Stimulated activated CD4-positive, alpha-beta T cell treated with anti-CD3 and anti-CD28 coated beads, Interleukin-15, amount 100 ng/mL, for 1 hour (primary cell): ENCODE data around the gene ABHD16B.
A peak's percentile ranks its signal among the peaks of the same experiment; 100 is the strongest.
"Not testable (repeated sequence)": the region's sequence is repeated elsewhere in the genome, so short reads cannot be mapped to it uniquely, and the experiment has no call there.

Experiments used
- DNase-seq, 2 donors: peaks; one replicate each; pipeline ENCODE4 v3.0.0-alpha.2; 2020; ENCODE audit warnings: low read depth in 1 of 2, low spot score in 1 of 2

Gene ABHD16B

DNA sequence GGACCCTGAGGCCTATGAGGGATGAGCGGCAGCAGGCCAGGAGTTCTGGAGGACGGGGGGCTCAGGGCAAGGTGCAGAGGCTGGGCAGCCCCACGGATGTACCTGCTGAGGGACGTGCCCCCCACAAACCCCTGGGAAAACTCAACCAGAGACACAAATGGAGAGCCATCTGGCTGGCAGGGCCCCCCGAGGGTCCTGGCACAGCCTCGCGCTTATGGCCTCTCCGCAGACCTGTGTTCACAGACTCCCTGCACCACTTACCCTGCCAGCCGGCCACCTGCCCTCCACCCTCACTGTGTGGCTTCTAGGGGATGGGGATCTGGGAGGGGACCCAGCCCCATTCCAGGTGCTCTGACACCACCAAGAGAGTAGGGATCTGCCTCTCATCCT, 26.8 kb upstream of the ABHD16B start:
- no peak for DNase-seq

DNA sequence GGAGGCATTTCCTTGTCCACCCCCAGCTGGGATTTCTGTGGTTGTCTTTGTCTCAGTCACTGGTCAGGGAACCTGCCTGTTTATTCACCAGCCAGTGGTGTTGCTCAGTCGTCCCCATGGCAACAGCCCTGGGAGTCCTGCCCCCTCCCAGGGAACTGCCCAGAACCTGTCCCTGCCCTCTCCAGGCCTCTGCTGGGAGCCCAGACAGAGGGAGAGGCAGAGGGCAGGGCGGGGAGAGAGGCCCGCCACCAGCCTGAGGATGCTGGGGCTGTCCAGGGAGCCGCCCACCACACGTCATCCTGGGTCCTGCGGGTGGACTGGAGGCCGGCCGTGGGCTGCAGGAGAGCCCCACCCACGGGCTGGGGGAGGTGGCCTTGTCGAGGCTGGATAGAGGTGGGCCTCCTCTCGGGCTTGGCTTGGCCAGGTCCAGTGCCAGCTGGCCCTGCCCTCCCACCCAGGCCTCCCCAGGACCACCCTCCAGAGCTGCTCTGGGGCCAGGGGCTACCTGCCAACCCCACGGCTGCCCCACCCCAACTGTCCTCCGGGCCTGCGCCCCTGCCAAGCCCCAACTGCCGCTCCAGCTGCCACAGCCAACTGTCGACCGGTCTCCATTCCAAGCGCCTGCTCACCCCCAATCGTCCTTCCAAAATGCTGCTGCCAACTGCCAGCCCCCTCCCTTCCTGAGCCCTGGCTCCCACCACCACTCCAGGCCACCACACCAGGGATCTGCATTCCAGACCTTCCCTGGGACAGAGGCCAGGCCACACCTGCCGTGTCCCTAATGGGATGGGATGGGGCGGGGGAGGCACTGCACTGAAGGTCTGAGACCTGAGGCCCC, 26.1 kb upstream of the ABHD16B start:
- DNase-seq: no peak

DNA sequence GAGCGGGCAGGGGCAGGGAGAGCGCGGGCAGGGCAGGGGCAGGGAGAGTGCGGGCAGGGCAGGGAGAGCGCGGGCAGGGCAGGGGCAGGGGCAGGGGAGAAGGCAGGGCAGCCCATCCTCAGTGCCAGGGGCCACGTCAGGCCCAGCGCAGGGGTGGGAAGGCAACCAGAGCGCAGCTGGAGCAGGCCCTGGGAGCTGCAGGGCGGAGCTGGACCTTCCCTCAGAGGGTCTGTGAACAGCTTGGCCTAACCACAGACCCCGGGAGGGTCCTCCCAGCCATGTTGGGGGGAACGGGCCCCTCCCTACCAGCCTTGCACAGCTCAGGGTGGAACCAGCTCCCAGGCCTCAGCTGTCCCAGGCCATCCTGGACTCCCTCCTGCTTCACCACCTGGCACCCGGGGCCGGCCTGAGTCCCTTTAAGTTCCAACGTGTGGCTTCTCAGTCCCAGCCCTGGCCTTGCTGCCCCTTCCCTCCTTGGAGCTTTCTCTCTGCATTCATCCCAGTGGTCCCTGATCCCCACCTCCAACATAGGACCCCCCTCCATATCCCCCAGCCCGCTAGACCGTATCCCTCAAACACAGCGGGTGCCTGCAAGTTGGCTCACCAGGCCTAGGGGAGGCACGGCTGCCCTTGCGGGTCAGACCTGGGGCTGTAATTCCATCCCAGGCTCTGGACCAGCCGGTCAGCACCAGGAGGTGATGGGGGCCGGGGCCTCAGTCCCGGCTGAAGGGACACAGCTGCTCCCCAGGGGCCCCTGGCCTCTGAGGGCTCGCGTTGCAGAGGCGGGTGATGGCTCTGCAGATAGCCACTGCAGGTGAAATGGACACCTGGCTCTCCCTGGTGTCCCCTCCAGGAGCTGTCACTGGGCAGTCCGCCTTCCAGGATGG, 24.6 kb upstream of the ABHD16B start:
- no peak for DNase-seq

DNA sequence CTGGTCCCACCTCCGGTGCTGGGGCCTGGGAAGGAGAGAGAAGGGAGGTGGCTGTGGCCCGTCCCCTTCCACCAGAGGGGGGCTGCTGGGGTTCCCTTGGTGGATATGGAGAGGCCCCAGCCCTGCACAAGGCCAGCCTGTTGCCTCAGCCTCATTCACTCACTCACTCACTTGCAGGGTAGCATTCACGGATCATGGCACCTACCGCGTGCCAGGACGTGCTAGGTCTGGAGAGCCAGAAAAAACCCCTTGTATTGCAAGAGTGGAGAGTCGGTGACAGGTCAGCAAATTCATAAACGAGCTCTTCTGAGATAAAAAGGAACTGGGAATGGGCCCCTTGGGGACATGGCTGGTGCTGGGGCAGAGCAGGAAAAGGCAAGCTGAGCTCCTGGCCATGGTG, 23.8 kb upstream of the ABHD16B start:
- no peak for DNase-seq

DNA sequence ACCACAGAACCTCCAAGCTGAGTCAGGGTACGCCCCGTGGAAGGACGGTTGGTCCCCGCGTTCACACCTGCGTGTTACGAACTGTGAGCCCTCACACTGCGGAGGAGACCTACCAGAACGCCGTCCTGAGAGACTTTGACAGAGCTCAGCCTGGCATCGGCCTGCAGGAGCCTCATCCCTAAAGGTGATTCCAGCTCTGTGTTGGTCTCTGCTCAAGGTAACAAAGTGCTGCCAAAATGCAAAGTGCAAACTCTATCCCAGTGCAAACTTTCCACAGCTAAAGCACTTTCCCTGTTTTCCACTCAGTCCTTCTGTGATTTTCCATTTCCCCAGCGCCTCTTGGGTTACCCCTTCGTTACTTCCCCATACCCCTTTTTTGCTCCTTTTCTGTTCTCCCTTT, 21.7 kb upstream of the ABHD16B start:
- DNase-seq: no peak

DNA sequence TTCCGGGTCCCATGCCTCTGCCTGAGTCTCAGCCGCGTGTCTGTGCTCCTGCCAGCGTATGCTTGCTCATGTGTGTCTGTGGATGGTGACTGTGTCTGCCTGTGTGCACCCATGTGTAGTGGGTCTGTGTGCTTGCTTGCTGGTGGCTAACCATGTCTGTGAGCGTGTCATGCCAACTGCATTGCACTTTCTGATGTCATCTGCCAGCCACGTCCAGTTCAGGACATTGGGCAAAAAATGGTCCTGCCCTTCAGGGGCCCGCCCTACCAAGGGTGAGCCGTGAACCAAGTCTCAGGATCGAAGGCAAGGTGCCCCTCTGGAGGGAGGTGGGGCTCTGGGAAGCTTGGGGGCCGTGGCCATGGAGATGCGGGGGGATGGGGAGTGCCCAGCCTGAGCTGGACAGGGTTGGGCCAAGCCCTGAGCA, 20.9 kb upstream of the ABHD16B start:
- no peak for DNase-seq

DNA sequence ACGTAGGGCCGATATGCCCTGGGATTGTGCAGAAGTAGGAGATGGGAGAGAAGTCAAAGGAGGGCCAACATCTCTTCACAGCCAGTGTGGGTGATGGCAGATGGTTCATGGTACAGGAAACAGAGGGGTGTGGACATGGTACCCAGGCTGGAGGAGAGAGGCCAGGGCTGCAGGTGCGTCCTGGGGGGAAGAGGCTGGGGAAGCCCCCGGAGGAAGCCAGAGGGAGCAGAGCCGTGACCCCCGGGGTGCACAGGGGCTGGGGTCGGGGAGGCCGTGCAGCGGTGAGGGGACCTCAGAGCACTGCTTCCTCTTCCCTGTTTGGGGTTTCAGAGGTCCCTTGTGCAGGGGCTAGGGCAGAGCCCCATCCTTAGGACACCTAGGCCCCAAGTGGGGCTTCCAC, 19.0 kb upstream of the ABHD16B start:
- no peak for DNase-seq

DNA sequence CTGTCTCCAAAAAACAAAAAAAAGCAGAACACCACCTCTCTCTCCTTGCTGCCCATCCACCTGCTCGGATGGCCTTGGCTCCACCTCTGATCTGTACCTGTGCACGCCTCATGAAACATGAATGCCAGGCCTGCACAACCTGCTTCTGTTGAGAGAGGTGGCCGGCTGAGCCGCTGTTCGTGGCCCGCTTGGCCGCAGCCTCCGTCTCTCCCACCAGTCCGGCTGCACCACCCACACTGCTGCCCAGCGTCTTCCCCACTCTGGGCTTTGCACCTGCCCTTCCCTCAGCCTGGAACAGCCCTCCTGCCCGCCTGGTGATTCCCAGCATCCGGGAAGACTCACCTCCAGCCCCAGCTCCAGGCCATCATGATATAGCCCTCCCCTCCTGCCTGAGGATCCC, 18.1 kb upstream of the ABHD16B start:
- no peak for DNase-seq

DNA sequence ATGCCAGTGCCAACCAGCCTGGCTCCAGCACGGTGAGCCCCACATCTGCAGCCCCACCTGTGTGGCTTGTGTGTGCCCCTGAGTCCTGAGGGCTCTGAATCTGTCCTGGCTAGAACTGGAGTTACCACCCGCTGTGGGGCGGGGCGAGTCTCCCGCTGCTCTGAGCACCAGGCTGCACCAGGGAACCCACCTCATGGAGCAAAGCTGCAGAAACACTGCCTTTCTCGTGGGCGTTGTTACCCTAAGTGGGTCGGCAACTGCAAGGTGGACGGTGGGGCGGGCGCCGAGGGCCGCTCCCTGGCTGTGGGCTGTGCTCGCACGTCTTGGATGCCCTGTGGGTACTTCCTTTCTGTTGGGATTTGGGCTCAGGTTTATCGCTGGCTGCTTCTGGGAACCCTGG, 17.5 kb upstream of the ABHD16B start:
- no peak for DNase-seq

DNA sequence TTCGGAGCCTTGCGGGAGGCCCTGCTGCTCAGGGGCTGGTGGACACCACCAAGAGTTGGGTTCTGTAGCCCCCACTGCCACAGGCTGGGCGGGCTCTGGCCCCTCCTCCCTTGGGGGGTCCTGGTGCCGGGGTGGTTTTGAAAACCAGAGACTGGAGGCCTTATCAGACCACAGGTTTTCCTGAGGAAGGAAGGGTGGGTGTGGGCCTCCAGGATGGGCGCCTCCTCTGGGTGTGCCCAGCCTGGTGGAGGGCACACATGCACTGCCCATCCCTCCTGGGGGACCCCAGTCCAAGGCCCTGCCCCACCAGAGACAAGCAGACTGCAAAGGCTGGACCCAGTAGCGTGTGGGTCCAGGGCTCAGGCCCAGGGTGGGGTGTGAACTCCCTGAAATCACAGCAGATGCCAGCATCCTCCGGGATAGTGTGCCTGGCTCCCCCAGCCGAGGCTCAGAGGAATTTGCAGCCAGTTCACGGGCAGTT, 16.7 kb upstream of the ABHD16B start:
- no peak for DNase-seq

DNA sequence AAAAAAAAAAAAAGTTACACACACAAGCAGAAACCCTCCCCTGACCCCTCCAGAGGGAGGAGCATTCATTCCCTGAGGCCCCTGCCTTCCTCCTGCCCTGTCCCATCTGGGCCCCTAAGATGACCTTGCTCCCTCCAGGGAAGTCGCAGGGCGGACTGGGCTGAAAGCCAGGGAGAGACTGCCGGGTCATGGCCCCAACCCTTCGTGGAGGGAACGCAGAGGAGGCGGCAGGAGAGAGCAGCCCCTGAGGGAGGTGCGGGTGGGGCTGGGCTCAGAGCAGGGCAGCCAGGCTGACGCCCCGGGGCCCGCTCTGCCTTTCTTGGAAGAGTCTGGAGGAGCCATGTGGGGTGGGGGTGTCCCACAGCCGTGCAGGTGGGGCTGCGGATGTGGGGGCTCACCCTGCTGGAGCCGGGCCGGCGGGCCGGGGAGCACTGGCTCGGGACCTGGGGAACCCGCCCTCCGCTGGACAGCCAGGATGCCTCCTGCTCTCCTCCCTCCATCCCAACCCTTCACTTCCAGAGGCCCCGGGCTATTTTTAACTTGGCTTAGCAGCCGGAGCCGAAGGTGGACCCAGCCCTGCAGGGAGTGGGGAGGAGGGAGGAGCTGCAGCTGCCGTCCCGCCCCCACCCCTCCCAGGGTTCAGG, 15.0 kb upstream of the ABHD16B start:
- no peak for DNase-seq

DNA sequence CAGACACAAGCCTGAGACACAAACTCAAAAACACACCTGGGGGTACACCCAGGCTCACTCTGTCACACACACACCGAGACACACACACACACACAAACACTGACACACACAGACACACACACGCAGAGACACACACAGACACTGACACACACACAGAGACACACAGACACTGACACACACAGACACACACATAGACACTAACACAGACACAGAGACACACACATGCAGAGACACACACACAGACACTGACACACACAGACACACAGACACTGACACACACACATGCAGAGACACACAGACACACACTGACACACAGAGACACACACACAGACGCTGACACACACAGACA, 14.4 kb upstream of the ABHD16B start:
- DNase-seq: no peak

DNA sequence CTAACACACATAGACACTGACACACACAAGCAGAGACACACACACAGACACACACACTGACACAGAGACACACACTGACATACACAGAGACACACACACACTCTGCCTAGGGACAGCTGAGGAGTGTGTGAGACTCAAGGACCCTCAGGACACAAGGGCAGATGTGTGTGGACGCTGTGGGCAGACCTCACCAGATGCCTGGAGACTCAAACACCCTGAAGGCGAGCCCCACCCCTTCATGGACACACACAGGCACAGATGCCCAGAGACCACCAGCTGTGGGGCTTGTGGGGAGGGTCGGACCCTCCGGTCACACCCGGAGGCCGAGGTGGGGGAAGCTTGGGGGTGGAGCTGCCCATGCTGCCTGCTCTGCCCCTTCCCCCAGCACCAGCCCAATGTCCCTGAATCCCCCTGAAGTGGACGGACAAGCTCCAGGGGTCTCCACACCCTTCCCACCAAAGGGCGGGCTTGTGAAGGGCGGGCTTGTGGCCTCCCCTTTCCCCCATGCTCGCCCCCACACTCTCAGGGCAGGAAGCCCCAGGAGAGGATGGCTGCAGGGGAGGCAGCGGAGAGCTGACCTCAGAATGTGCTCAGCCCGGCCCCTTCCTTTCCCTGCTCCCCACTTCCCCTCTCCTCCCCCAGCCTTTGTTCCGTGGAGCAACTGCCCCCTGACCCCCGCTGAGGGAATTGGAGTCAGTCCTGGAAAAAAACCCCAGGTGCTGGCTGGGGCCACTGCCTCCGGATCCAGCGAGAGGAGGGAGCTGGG, 13.9 kb upstream of the ABHD16B start:
- no peak for DNase-seq

DNA sequence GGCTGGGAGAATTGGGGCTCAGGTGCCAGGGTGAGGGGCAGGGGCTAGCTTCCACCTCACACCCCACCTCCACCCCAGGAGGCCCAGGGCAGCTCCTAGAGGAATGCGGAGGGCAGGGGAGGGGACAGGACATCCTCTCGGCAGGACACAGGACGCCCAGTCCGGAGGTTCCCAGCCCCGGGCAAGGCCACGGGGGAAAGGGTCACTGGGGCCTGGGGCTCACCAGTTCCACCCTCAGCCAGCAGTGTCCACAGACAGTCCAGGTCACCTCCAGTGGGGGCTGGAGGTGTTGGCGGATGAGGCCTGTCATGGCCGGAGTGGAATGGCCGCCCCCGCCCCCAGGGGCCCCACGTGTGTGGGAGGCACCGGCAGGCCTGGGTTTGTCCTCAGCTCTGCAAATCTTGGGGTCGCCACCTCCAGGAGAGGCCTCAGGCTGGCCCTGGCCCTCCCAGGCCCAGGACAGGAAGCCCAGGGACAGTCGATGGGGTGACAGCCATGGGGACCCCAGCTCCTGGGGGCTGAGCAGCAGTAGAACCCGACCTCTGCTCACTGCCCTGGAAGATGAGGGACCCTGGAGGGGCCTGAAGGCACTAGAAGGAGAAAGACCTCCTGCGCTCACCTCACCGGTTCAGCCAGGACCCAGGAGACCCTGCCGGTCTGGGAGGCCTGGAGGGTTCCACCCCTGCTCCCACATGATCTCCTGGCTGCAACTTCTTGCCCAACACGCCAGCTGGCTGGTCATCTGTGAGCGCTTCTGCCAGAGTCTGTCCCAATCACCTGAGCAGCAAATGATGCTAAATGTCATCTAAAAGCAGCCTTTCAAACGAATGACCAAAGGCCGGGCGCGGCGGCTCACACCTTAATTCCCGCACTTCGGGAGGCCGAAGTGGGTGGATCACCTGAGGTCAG, 13.0 kb upstream of the ABHD16B start:
- no peak for DNase-seq

DNA sequence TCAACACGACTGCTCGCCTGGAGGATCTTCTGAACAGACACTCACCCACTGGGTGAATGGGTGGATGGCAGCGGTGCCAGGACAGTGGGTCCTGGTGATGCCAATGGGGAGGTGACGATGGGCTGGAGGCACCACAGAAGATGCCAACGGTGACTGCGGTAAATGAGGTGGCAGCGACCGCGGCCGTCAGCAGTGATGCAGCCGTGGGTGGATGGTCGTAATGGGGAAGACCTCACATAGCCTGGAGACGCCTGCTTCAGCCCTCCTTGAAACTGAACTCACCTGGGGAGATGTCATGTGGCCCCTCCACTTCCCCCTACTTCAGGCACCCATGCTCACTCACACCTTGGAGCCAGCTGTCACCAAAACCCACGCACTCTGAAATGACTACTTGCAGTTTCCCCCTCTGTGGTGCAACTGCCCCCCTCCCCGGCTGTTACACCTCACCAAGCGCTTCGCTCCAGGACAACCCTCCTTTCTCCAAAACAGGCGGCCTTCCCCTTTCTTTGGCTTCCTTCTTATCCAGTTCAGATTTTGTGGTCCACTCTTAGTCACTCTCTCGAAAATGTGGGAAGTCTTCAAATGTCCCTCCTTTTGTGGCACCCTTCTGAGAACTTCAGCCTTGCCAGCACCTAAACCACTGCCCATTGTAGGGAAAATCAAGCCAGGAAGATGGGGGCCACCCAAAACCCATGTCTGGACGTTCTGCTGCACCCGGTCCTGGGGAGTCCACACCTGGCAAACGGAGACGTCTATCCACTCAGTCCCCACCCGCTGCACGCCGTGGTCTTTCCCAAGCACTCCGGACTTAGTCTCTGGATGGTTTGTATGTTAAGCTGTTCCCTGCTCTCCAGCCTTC, 10.4 kb upstream of the ABHD16B start:
- DNase-seq: peak in 1 of 2 donors; percentile 26

DNA sequence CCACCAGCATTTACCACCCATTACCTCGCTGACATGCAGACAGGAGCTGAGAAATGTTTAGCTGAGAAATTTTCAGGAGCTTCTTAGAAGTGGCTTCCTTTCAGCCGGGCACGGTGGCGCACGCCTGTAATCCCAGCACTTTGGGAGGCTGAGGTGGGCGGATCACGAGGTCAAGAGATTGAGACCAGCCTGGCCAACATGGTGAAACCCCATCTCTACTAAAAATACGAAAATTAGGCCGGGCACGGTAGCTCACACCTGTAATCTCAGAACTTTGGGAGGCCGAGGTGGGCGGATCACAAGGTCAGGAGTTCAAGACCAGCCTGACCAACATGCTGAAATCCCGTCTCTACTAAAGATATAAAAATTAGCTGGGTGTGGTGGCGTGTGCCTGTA, 9.8 kb upstream of the ABHD16B start:
- not testable (repeated sequence) for DNase-seq

DNA sequence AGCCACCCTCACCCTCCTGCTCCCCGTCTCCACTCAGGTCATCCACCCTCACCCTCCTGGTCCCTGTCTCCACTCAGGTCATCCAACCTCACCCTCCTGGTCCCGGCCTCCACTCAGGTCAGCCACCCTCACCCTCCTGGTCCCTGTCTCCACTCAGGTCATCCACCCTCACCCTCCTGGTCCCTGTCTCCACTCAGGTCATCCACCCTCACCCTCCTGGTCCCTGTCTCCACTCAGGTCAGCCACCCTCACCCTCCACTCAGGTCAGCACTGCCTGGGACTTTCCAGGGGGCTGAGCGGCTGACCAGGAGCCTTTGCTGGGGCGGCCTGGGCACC, 7.6 kb upstream of the ABHD16B start:
- not testable (repeated sequence) for DNase-seq

DNA sequence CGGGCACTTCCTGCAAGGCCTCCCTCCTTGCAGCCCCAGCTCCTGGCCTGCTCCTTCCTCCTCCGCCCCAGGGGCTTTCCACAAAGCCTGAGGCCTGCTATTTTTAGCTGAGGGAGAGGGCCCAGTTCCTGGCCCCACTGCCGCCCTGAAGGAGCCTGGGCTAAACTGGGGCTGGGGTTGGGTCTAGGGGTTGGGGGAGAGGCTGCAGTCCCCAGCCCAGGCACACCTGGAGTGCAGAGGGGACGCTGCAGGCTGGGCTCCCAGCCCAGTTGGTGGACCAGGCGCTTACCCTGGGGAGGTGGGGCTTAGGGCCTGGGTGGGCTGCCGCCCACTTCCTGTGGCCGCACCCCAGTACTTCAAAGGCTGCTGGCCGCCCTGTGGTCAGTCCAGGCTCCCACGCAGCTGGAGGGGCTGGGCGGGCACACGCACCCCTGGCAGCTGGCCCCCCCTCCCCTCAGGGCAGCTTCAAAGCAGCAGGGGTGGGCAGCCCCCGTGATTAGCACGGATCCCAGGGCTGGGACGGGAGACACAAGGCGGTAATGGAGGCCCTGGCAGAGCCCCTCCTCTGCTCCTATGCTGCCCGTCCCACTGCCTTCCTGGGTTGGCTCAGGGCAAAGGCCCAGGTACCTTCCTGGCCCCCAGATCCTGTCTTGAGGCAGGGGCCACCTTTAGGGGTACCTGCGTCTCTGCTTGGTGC, 7.1 kb upstream of the ABHD16B start:
- no peak for DNase-seq
